ENCODE measurements around the gene RFC5. TPM values are rescaled to one million over a fixed set of nuclear protein-coding genes. Genes with fewer than 3 reads are reported as not detected.
A peak's percentile ranks its signal among the peaks of the same experiment; 100 is the strongest.

RFC5 gene
- total and polyA plus RNA-seq, 2 of the 13 experiments (the other 11 are each of a cell fraction or from before 2014, with no cell fraction given), result 16.8 to 51.4 TPM

GRCh38 chr12:118063576-118064391 is 47.3 kb downstream of the RFC5 start (continued):
- TF ChIP-seq ZFP91 (CRISPR knock-in tag; IDR thresholded peaks at IDR 0.05; ENCODE audit: borderline replicate concordance) (no peak), ZNF264 (CRISPR knock-in tag; IDR thresholded peaks at IDR 0.05) (0 out of 2 replicates have a peak, but pooled peaks have one; percentile 33), ATF3 (CRISPR knock-in tag; IDR thresholded peaks at IDR 0.05) (no peak), CREM (IDR thresholded peaks at IDR 0.05) (peak; percentile 37), CREM (CRISPR knock-in tag; IDR thresholded peaks at IDR 0.05) (no peak), PRDM15 (CRISPR knock-in tag; IDR thresholded peaks at IDR 0.05) (0 out of 2 replicates have a peak, but pooled peaks have one; percentile 35), ZSCAN20 (CRISPR knock-in tag; IDR thresholded peaks at IDR 0.05; ENCODE audit: borderline replicate concordance) (0 out of 2 replicates have a peak, but pooled peaks have one; percentile 19), ZNF280D (CRISPR knock-in tag; IDR thresholded peaks at IDR 0.05) (0 out of 2 replicates have a peak, but pooled peaks have one; percentile 4), ZNF512 (CRISPR knock-in tag; IDR thresholded peaks at IDR 0.05) (no peak), ADNP (CRISPR knock-in tag; IDR thresholded peaks at IDR 0.05) (no peak), PAXIP1 (CRISPR knock-in tag; conservative IDR thresholded peaks at IDR 0.05) (peak; percentile 83), PITX1 (CRISPR knock-in tag; IDR thresholded peaks at IDR 0.05) (peak; percentile 89), FOXJ3 (CRISPR knock-in tag; IDR thresholded peaks at IDR 0.05; ENCODE audit: borderline replicate concordance) (peak; percentile 48; the same call in 1 of the 2 replicates)
